HG03280 (cell line): ENCODE data around the gene U2SURP.
A peak's percentile ranks its signal among the peaks of the same experiment; 100 is the strongest.
"Not testable (repeated sequence)": the region's sequence is repeated elsewhere in the genome, so short reads cannot be mapped to it uniquely, and the experiment has no call there.

Source experiments
- ATAC-seq: cut with Tn5 transposase; IDR thresholded peaks from one replicate; pipeline ENCODE4 v1.9.1; 2021; ENCODE audit warnings: mild to moderate bottlenecking, moderate library complexity; ENCODE audit not compliant: unreplicated experiment

Gene U2SURP

GRCh38 chr3:142976621-142977398, 24.6 kb upstream of the U2SURP start:
- ATAC-seq = no peak

- no peak for ATAC-seq
Observed at GRCh38 chr3:142977399-142977728, 24.0 kb upstream of the U2SURP start.

- ATAC-seq = no peak
Observed at GRCh38 chr3:142981108-142981507, 20.3 kb upstream of the U2SURP start.

- no peak for ATAC-seq
Observed at GRCh38 chr3:142982038-142982773, 19.2 kb upstream of the U2SURP start.

GRCh38 chr3:142983318-142983717, 18.1 kb upstream of the U2SURP start:
- ATAC-seq = no peak

- ATAC-seq = no peak
Observed at GRCh38 chr3:142984255-142984654, 17.1 kb upstream of the U2SURP start.

- ATAC-seq = peak; percentile 53
Observed at GRCh38 chr3:142987080-142987700, 14.2 kb upstream of the U2SURP start.

GRCh38 chr3:142987707-142988106, 13.7 kb upstream of the U2SURP start:
- ATAC-seq = no peak

- not testable (repeated sequence) for ATAC-seq
Observed at GRCh38 chr3:142988221-142988620, 13.1 kb upstream of the U2SURP start.

- ATAC-seq = not testable (repeated sequence)
Observed at GRCh38 chr3:142988826-142989225, 12.5 kb upstream of the U2SURP start.

GRCh38 chr3:142990721-142991120, 10.6 kb upstream of the U2SURP start:
- ATAC-seq = no peak

- no peak for ATAC-seq
Observed at GRCh38 chr3:142992323-142992722, 9.0 kb upstream of the U2SURP start.

- ATAC-seq = peak; percentile 62
Observed at GRCh38 chr3:142993958-142994442, 7.4 kb upstream of the U2SURP start.

GRCh38 chr3:142997330-142997729, 4.0 kb upstream of the U2SURP start:
- ATAC-seq = no peak

- no peak for ATAC-seq
Observed at GRCh38 chr3:142998439-142998838, 2.9 kb upstream of the U2SURP start.

- no peak for ATAC-seq
Observed at GRCh38 chr3:142999881-143000280, 1.5 kb upstream of the U2SURP start.

GRCh38 chr3:143000528-143000927, 842 bp upstream of the U2SURP start:
- ATAC-seq = no peak

- ATAC-seq = peak; percentile 73
Observed at GRCh38 chr3:143001034-143001368, 369 bp upstream of the U2SURP start.

- ATAC-seq = peak; percentile 31
Observed at GRCh38 chr3:143002083-143002712, 828 bp downstream of the U2SURP start.

- ATAC-seq = no peak
Observed at GRCh38 chr3:143002727-143003126, 1.4 kb downstream of the U2SURP start.

GRCh38 chr3:143004823-143005222, 3.5 kb downstream of the U2SURP start:
- ATAC-seq = no peak
